Fibroblast of the conjunctiva (primary cell): ENCODE results near the gene LHX2.

Experiments used
- DNase-seq: peaks from one replicate; pipeline ENCODE4 v3.0.0-alpha.2; 2010; ENCODE audit warnings: low read depth

LHX2 gene

DNA sequence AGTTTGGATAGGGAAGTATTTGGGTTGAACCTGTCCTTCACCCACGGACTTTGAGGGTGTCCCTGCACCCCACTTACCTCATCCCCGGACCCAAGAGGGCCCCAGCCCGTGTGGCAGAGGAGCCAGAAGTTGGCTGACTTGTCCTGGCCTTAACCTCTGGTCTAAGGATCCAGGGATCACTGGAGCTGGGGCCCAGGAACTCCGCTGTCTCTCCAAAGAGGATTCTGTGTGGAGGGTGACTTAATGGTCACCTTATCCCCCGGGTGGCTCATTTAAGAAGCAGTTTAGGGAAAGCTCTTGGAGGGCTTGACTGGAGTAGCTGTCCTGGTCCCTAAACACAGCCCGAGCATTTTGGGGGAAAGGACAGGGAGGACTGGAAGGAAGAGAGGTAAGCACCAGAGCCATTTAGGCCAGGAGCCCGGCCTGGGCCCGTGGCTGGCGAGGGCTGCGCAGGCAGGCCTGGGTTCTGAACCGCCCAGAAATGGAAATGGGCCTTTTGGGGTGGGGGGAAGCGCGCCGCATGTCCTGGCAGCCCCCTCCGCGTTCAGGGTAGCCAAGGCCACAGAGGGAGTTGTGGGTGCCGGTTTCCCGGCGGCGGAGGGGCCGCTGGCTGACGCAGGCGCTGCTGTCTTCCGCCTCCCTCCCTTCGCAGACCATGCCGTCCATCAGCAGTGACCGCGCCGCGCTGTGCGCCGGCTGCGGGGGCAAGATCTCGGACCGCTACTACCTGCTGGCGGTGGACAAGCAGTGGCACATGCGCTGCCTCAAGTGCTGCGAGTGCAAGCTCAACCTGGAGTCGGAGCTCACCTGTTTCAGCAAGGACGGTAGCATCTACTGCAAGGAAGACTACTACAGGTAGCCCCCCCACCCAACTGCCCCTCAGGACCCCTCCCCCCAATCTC, 2.0 kb downstream of the LHX2 start:
- no peak for DNase-seq

- no peak for DNase-seq
Observed at GRCh38 chr9:124014211-124014955, 2.8 kb downstream of the LHX2 start.

DNA sequence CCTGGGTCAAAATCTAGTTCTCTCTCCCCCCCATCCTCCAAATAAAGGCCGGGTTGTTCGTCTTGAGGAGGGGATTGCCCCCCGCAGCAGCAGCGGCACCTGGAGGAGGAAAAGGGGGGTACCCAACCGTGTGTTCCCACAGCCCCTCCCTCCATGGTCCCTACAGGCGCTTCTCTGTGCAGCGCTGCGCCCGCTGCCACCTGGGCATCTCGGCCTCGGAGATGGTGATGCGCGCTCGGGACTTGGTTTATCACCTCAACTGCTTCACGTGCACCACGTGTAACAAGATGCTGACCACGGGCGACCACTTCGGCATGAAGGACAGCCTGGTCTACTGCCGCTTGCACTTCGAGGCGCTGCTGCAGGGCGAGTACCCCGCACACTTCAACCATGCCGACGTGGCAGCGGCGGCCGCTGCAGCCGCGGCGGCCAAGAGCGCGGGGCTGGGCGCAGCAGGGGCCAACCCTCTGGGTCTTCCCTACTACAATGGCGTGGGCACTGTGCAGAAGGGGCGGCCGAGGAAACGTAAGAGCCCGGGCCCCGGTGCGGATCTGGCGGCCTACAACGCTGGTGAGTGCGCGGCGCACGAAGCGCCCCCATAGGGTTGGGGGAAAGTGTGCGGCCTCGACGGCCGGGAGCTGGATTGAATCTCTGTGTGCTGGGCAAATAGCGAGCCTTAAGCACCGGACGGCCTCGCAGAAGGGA, 3.5 kb downstream of the LHX2 start:
- no peak for DNase-seq

GRCh38 chr9:124015661-124016131, 4.1 kb downstream of the LHX2 start:
- DNase-seq = no peak

GRCh38 chr9:124016175-124017050, 4.8 kb downstream of the LHX2 start:
- DNase-seq = no peak

DNA sequence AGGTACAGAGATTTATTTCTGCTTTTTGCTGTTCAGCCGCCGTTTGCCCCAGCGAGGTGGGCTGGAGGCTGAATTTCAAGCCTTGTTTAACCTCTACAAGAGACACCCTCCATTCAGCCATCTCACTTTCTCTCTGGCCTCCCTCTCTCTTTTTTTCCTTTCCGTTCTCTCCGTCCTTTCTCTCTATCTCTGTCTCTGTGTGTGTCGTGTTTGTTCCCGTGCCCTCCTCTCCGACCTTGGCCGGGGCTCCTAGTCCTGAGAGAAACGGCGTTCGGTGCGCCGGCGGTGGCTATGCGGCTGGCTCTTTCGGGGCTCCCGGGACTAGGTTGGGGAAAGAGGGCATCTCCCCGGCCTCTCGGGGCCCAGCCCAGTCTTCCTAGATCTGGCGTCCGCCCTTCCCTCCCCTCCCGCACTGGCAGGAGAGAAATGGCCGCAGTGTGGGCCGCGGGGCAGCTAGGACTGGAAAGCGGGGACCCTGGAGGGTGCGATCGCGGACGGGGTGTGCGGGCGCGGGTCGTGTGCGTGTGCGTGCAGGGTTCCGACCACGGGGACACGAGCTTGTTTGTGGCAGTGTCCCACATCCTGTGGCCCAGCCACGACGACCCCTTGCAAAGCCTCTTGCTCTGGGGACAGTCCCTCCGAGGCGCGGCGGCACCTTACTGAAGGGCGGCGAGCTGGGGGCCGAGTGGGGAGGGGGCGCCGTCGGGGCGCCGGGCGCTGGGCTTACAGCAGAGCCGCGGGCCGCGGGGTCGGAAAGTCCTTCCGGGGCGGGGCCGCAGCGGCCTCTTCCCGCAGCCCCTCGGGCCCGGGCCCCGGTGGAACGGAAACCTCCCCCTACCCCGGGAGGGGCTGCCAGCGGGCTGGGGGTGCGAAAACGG, 5.7 kb downstream of the LHX2 start:
- no peak for DNase-seq

GRCh38 chr9:124017929-124018729, 6.6 kb downstream of the LHX2 start:
- no peak for DNase-seq

DNA sequence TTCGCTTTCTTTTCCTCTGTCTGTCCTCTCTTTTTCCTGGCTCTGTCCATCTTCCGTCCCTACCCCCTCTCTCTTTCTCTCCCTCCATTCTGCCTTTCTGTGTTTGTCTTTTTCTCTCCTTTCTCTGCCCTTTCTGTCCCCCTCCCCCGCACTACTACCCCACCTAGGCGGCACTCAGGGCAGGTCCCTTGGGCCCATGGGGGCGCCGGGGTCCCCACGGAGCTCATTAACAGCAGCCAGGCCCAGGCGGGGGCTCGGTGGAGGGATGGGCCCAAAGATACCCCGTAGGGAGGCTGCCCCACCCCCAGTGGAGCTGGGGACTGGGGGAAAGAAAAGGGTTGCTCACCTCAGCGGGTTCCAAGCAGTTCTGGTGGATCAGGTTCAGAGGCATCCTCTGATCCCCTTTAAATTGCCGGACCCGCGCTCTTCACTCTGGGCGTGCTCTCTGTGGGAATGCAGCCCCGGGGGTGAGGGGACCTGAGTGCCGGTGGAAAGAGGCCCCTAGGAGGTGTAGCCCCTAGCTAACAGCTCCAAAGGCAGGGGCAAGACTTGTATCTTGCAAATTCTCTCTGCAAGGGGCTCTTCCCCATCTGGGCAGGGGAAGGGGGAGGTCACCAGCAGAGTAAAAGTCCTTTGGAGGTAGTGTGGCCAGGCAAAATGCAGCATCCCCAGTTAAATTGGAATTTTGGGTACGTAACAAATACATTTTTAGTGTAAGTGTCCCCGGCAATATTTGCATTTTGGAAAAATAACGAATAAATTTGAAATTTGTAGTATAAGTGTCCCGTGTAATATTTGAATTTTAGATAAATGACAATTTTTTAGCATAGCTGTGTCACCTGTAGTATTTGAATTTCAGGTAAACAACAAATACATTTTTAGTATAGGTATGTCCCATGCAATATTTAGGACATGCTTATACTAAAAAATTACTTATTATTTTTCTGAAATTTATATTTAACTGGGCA, 7.4 kb downstream of the LHX2 start:
- DNase-seq = no peak

GRCh38 chr9:124019771-124020519, 8.4 kb downstream of the LHX2 start:
- DNase-seq = no peak

- no peak for DNase-seq
Observed at GRCh38 chr9:124020520-124021384, 9.2 kb downstream of the LHX2 start.

DNA sequence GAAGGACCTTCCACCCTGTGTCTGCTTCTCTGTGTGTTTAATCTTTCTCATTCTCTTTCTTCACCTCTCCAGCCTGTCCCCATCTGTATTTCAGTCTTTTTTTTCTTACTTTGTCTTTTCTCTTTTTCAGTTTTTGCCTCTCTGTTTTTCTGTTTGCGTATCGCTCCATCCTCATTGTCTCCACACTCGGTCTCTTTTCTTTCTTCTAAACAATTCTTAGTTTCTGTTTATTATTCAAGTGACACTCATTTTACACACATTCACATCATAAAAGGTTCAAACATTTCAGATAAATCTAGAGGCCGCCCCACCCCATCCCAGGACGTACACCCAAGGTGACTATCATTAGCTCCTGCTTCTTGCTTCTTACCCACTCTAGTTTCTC, 9.8 kb downstream of the LHX2 start:
- DNase-seq = no peak

DNA sequence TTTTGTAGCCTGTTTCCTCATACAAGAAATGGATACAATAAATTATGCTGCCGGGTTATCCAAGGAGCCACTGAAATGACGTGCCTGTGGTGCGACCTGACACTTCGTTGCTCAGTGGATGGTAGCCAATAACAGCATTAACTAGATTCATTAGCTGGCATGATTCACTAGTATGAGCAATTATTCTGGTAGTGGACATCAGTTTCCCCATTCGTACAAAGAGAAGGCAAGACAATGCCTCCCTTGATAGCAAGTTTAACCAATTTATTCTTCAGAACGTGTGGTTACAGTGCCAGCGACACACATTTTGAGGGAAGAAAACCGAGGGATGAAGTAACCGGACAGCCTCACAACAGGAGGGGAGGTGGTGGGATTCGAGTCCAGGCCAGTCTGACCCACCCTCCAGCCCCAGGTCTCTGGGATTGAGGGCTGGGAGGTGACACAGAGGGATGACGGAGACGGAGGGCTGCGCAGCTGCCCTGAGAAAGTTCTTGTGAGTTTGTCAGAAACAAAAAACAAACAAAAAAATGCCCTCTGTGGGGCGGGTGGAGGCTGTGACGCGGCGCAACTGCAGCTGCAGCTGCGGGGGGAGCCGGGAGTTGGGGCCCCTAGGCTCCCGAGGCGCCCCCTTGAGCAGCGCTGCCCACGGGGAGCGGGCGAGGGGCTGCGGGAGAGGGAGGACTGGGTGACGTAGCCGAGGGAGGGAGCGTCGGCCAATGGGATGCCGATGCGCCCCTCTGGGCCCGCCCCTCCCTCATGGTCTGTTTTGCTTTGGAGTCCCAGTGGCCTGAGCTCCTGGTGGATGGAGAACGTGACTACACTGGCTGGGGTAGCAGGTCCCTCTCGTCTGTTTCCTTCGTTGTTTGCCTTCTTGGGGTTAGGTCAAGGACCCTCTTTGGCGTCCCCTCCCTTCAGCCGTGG, 10.9 kb downstream of the LHX2 start:
- DNase-seq = no peak

GRCh38 chr9:124024107-124024506, 12.5 kb downstream of the LHX2 start:
- DNase-seq = no peak

DNA sequence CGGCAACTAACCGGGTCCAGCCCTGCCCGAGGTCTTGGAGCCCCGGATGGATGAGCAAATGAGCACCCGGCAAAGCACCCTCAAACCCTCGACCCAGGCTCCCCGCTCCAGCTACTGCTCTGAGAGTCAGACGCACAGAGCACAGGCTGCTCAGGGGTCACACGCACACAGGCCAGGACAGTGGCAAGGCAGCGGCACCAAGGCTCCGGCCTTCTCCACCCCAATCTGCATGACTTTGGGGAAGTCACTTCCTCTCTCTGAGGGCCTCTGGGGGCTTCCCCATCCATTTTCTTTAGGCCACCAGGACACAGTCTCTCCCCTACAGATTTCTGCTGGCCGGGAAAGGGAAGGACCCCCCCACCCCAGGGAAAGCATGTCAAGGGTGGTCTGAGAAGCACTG, 18.0 kb downstream of the LHX2 start:
- no peak for DNase-seq

GRCh38 chr9:124030969-124031451, 19.4 kb downstream of the LHX2 start:
- DNase-seq = no peak

- no peak for DNase-seq
Observed at GRCh38 chr9:124032247-124032646, 20.7 kb downstream of the LHX2 start.
